ENCODE results near the gene ZNF418. TPM values are rescaled to one million over a fixed set of nuclear protein-coding genes. Genes with fewer than 3 reads are reported as not detected.

Gene ZNF418
- total RNA-seq, 2 experiments from 2014 or later = 0.57 to 1.5 TPM

GRCh38 chr19:57888560-57889231, 46.5 kb downstream of the ZNF418 start, which contains the start of gene ZNF814:
Gene ZNF814, minus strand, starts transcription at chr19:57889037. Its CDS starts 235 bp downstream, at chr19:57888802.
- Histone ChIP-seq H4K20me1 (ENCODE audit: insufficient read depth, low read length) (no peaks in the 10 kb centered on the region), H3K9me3 (ENCODE audit: low read length) (no peaks in the 10 kb centered on the region), H3K36me3 (ENCODE audit: insufficient read depth, low read length) (peaks cover 40% of the 10 kb centered on the region), H3K4me1 (ENCODE audit: insufficient read depth, low read length, poor library complexity, severe bottlenecking) (peaks cover 13% of the 10 kb centered on the region), H3K4me2 (ENCODE audit: low read length) (peak within 1 kb of the TSS; percentile 71), H3K79me2 (ENCODE audit: insufficient read depth, low read depth, low read length) (peaks cover 51% of the 10 kb centered on the region), H2AFZ (ENCODE audit: low read length) (peak within 1 kb of the TSS; percentile 94), H3K27ac (ENCODE audit: low read depth, low read length, poor library complexity, severe bottlenecking) (peak within 1 kb of the TSS; percentile 41), H3K4me3 (ENCODE audit: low read depth, low read length, poor library complexity, severe bottlenecking) (peak within 1 kb of the TSS; percentile 93), H3K9me2 (ENCODE audit: insufficient read depth, low read length) (no peaks in the 10 kb centered on the region)
- POLR2A ChIA-PET = no interaction called here
- BruUV-seq (replicated peaks) = no TSS peak
- intact Hi-C loops (cut with micrococcal nuclease; ENCODE audit: unreplicated experiment) = no loop called here
- CTCF ChIA-PET (ENCODE audit: unreplicated experiment) = no interaction called here
- DNase-seq (ENCODE audit: low spot score) = peak; percentile 92
- TF ChIP-seq EZH2phosphoT487 (IDR thresholded peaks at IDR 0.05; ENCODE audit: borderline replicate concordance, low read depth, low read length) (no peak), CTCF (conservative IDR thresholded peaks at IDR 0.05; ENCODE audit: low read length) (peak; percentile 48)

- CTCF ChIA-PET (ENCODE audit: unreplicated experiment) = no interaction called here
- intact Hi-C loops (cut with micrococcal nuclease; ENCODE audit: unreplicated experiment) = no loop called here
These were observed 47.1 kb downstream of the ZNF418 start for GRCh38 chr19:57888107-57888559.

More at GRCh38 chr19:57888107-57888559, 47.1 kb downstream of the ZNF418 start:
- no peaks in the 10 kb centered on the region for H3K9me2 ChIP-seq (ENCODE audit: insufficient read depth, low read length)
- H3K4me3 ChIP-seq (ENCODE audit: low read depth, low read length, poor library complexity, severe bottlenecking) = peak overlapping the region; percentile 93
- peaks cover 57% of the 10 kb centered on the region for H3K79me2 ChIP-seq (ENCODE audit: insufficient read depth, low read depth, low read length)
- peak; percentile 5 for DNase-seq (ENCODE audit: low spot score)
- peak overlapping the region; percentile 71 for H3K4me2 ChIP-seq (ENCODE audit: low read length)
- H3K27ac ChIP-seq (ENCODE audit: low read depth, low read length, poor library complexity, severe bottlenecking) = peak overlapping the region; percentile 41
- H3K9me3 ChIP-seq (ENCODE audit: low read length) = no peaks in the 10 kb centered on the region
- BruUV-seq (replicated peaks) = TSS peak; percentile 72
- POLR2A ChIA-PET = no interaction called here
- peaks cover 46% of the 10 kb centered on the region for H3K36me3 ChIP-seq (ENCODE audit: insufficient read depth, low read length)
- TF ChIP-seq CTCF (conservative IDR thresholded peaks at IDR 0.05; ENCODE audit: low read length) (no peak), EZH2phosphoT487 (IDR thresholded peaks at IDR 0.05; ENCODE audit: borderline replicate concordance, low read depth, low read length) (no peak)
- peak overlapping the region; percentile 94; the same call in 1 of the 2 replicates for H2AFZ ChIP-seq (ENCODE audit: low read length)
- H3K4me1 ChIP-seq (ENCODE audit: insufficient read depth, low read length, poor library complexity, severe bottlenecking) = peaks cover 13% of the 10 kb centered on the region
- H4K20me1 ChIP-seq (ENCODE audit: insufficient read depth, low read length) = no peaks in the 10 kb centered on the region
